Motor neuron (in vitro differentiated cells): ENCODE data around the gene CHTF18. TPM values are rescaled to one million over a fixed set of nuclear protein-coding genes. Genes with fewer than 3 reads are reported as not detected.
"Not testable (repeated sequence)": the region's sequence is repeated elsewhere in the genome, so short reads cannot be mapped to it uniquely, and the experiment has no call there.

ENCODE experiments used
- ATAC-seq, 8 experiments: fragments of 200-7000 bp; cut with Tn5 transposase; replicated peaks in 6 of 8; 2 replicates each; pipeline ENCODE4 v1.8.0; 2021; ENCODE audit warnings: mild to moderate bottlenecking in 8 of 8, moderate library complexity in 8 of 8
- H3K27ac ChIP-seq, 2 donors: fragments of 250-450 bp; sonication (Bioruptor Pico); 2 replicates each; pipeline ENCODE4 v1.9.0; 2021; ENCODE audit warnings: antibody characterized with exemption in 2 of 2, mild to moderate bottlenecking in 2 of 2, moderate library complexity in 1 of 2
- H3K4me1 ChIP-seq, 2 donors: fragments of 250-450 bp; sonication (Bioruptor Pico); replicated peaks in 1 of 2; 2 replicates each; pipeline ENCODE4 v1.6.1; 2021; ENCODE audit warnings: antibody characterized with exemption in 2 of 2, mild to moderate bottlenecking in 2 of 2, moderate library complexity in 1 of 2
- H3K4me3 ChIP-seq, 5 donors: fragments of 250-450 bp; sonication (Bioruptor Pico); 2 replicates each; pipeline ENCODE4 v1.9.0; 2021; ENCODE audit warnings: antibody characterized with exemption in 5 of 5, mild to moderate bottlenecking in 5 of 5, moderate library complexity in 4 of 5
- WGBS, 10 experiments: fragments of 450-650 bp; shearing (Covaris generic); methylation state at CpG; one replicate each; pipeline ENCODE4 v1.0.0; 2022; 5-methylcytosine and 5-hydroxymethylcytosine counted together
- in situ Hi-C, 9 experiments: fragments of 400-800 bp; cut with MboI; loops; one replicate each; pipeline ENCODE4 v1.15.0; 2021; ENCODE audit warnings: low sequenced_read_pairs in 9 of 9, low pct_unique_long_range_greater_than_20kb in 2 of 9; ENCODE audit not compliant: unreplicated experiment in 9 of 9
- total RNA-seq, 8 experiments: library from RNA; unstranded; fragments of 300-600 nt; gene quantifications; 2 replicates each; pipeline versions ENCODE4 v1.2.3 to v1.2.4, GENCODE V29; 2022

The CHTF18 gene
- total RNA-seq, 8 experiments from 2014 or later = 2.5 to 41.5 (median 12.4) TPM

- Histone ChIP-seq H3K27ac (no peak overlapping the region), H3K4me3 (no peak overlapping the region), H3K4me1 (peaks cover 13 to 24% of the 10 kb centered on the region in 2 donors)
- 33 to 100% (median 75%) methylated on average over 1 to 4 of the region's 9 CpGs; no CpG with 5 or more reads in 4 of the 10 experiments for WGBS, 10 experiments
- ATAC-seq = peak in 7 of 8 experiments; percentile 27 to 69 (median 54)
- in situ Hi-C loops = no loop called here
These were observed 37.9 kb upstream of the CHTF18 start for GRCh38 chr16:750485-750884.

GRCh38 chr16:751152-752006, 37.0 kb upstream of the CHTF18 start:
- peak overlapping the region in 1 of 2 donors; percentile 28 for H3K27ac ChIP-seq
- no peak overlapping the region for H3K4me3 ChIP-seq
- in situ Hi-C loops = no loop called here
- 10 to 100% (median 79%) methylated on average over 1 to 13 of the region's 39 CpGs; no CpG with 5 or more reads in 2 of the 10 experiments for WGBS, 10 experiments
- ATAC-seq = peak in 1 of 8 experiments; percentile 36
- peaks cover 13 to 20% of the 10 kb centered on the region in 2 donors for H3K4me1 ChIP-seq

DNA sequence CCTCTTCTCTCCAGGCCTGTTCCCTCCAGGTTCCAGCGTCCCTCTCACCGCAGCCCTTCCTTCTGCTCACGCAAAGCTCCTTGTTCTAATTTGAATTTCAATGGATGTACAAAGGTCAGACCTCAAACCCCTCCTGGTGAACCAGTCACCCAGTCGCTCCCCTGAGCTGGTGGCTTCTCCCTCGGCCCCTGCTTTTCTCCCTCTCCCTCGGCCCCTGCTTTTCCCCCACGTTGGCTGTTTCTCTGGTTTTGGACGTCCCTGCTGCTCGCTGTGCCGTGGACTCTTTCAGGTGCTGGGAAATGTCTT, 36.5 kb upstream of the CHTF18 start:
- WGBS, 10 experiments = 6 to 35% (median 17%) methylated on average over 4 to 10 of the region's 10 CpGs; no CpG with 5 or more reads in 6 of the 10 experiments
- Histone ChIP-seq H3K4me1 (peaks cover 13 to 20% of the 10 kb centered on the region in 2 donors), H3K27ac (peak overlapping the region in 1 of 2 donors; percentile 28), H3K4me3 (no peak overlapping the region)
- in situ Hi-C loops = no loop called here
- peak in 5 of 8 experiments; percentile 15 to 60 (median 34) for ATAC-seq

GRCh38 chr16:754121-754607, 34.3 kb upstream of the CHTF18 start:
- H3K27ac ChIP-seq, H3K4me3 ChIP-seq, ATAC-seq, in situ Hi-C loops: not testable (repeated sequence)
- peaks cover 13 to 20% of the 10 kb centered on the region in 2 donors for H3K4me1 ChIP-seq
- 20 to 100% (median 88%) methylated on average over 1 to 5 of the region's 11 CpGs; no CpG with 5 or more reads in 2 of the 10 experiments for WGBS, 10 experiments

GRCh38 chr16:754656-755055, 33.8 kb upstream of the CHTF18 start:
- peak in 3 of 8 experiments; percentile 10 to 20 (median 13) for ATAC-seq
- Histone ChIP-seq H3K27ac (no peak overlapping the region), H3K4me3 (no peak overlapping the region), H3K4me1 (peaks cover 13 to 20% of the 10 kb centered on the region in 2 donors)
- WGBS, 10 experiments = 17 to 78% (median 63%) methylated on average over 1 to 8 of the region's 11 CpGs; no CpG with 5 or more reads in 1 of the 10 experiments
- in situ Hi-C loops = no loop called here

- Histone ChIP-seq H3K4me3 (no peak overlapping the region), H3K4me1 (peaks cover 10% of the 10 kb centered on the region in 2 donors), H3K27ac (no peak overlapping the region)
- WGBS, 10 experiments = 0 to 100% (median 79%) methylated on average over 1 to 5 of the region's 5 CpGs; no CpG with 5 or more reads in 1 of the 10 experiments
- peak in 5 of 8 experiments; percentile 17 to 99 (median 27) for ATAC-seq
- in situ Hi-C loops = no loop called here
These were observed 32.0 kb upstream of the CHTF18 start for GRCh38 chr16:756428-756827.

DNA sequence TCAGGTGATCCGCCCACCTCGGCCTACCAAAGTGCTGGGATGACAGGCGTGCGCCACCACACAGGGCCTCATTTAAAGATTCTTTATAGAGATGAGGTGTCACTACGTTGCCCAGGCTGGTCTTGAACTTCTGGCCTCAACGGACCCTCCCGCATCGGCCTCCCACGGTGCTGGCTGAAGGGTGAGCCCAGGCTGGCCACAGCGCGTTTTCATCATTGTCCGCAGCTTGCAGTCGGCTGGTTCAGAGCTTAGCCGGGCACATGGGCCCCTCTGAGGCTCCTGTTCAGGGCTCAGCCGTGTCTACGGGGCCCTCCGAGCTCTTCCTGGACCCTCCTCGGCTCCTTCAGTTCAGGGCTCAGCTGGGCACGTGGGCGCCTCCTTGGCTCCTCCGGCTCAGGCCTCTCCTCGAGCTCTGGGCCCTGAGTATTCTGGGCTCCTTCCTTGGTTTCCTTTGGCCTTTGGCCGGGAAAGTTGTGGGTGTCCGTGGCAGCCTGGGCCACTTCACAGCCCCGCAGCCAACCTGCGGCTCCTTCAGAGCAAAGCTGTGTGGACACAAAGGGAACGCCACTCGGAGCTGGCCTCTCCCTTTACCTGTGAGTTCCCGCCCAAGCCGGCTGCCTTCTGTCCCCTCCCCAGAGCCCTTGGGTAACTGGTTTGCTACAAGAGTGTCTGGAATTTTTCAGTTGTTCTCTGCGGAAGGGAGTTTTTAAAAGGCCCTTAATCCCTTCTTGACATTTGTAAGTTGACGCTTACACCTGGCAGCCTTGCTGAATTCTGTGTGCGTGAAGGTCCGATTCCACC, 29.1 kb upstream of the CHTF18 start:
- in situ Hi-C loops = no loop called here
- WGBS, 10 experiments = 43 to 100% (median 93%) methylated on average over 1 to 17 of the region's 34 CpGs; no CpG with 5 or more reads in 2 of the 10 experiments

GRCh38 chr16:760065-760464, 28.4 kb upstream of the CHTF18 start:
- WGBS, 10 experiments = 30 to 80% methylated on average over 1 to 2 of the region's 15 CpGs; no CpG with 5 or more reads in 8 of the 10 experiments
- ATAC-seq = no peak
- in situ Hi-C loops = no loop called here
- no peak overlapping the region for H3K27ac ChIP-seq
- no peak overlapping the region for H3K4me3 ChIP-seq
- H3K4me1 ChIP-seq = peaks cover 3 to 7% of the 10 kb centered on the region in 2 donors

More for the DNA sequence above, 29.1 kb upstream of the CHTF18 start:
- peaks cover 0 to 7% of the 10 kb centered on the region in 2 donors for H3K4me1 ChIP-seq
- no peak overlapping the region for H3K4me3 ChIP-seq
- H3K27ac ChIP-seq = peak overlapping the region in 1 of 2 donors; percentile 14
- ATAC-seq = no peak

DNA sequence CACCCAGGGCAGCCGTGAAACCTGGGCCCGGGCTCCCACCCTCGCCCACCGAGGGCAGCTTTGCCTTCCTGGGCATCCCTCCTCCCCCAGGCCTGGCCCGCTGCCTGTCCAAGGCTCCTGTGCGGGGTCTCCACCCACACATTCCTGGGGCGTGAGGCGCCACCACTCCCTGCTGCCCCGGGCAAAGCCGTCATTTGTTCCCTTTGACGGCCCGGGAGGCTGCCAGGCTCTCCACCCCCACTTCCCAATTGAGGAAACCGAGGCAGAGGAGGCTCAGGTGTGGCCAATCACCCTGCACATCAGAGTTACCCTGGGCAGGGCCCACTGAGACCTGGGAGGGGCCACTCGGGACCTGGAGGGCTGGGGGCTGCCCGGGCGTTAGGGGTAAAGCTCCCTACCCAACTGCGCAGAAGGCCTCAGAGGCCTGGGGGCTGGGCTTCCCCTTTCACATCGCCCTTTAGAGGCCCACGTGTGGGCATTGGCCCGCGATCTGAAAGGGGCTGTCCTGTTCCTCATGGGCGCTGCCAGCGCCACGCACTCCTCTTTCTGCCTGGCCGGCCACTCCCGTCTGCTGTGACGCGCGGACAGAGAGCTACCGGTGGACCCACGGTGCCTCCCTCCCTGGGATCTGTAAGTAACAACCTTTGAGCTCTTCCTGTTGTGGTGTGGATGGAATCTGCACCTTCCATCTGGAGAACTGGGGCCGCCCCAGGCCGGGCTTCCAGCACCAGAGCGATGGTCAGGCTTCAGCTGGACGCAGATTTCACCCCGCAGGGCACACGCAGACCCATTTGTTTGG, 27.7 kb upstream of the CHTF18 start, which contains the start of gene MSLN:
TSS of gene MSLN (plus strand) at position 190 of the 799 bp plus-strand sequence. CDS start 1,947 bp downstream, outside the sequence.
- H3K4me3 ChIP-seq = no peak within 1 kb of the TSS
- ATAC-seq = peak in 2 of 8 experiments; percentile 10 to 47
- in situ Hi-C loops = no loop called here
- 53 to 100% (median 86%) methylated on average over 1 to 9 of the region's 37 CpGs; no CpG with 5 or more reads in 4 of the 10 experiments for WGBS, 10 experiments
- peaks cover 5 to 7% of the 10 kb centered on the region in 2 donors for H3K4me1 ChIP-seq
- peak within 1 kb of the TSS in 1 of 2 donors; percentile 14 for H3K27ac ChIP-seq

GRCh38 chr16:761625-762513, 26.6 kb upstream of the CHTF18 start:
- Histone ChIP-seq H3K4me1 (peaks cover 5 to 7% of the 10 kb centered on the region in 2 donors), H3K27ac (no peak overlapping the region), H3K4me3 (no peak overlapping the region)
- in situ Hi-C loops = no loop called here
- 80 to 83% methylated on average over 1 of the region's 22 CpGs; no CpG with 5 or more reads in 8 of the 10 experiments for WGBS, 10 experiments
- ATAC-seq = peak; percentile 37 to 65 (median 56)

GRCh38 chr16:762595-763268, 25.7 kb upstream of the CHTF18 start:
- peak in 1 of 8 experiments; percentile 1 for ATAC-seq
- WGBS, 10 experiments = 44% methylated on average over 5 of the region's 17 CpGs; no CpG with 5 or more reads in 9 of the 10 experiments

More at GRCh38 chr16:762595-763268, 25.7 kb upstream of the CHTF18 start:
- in situ Hi-C loops = no loop called here
- H3K27ac ChIP-seq = no peak overlapping the region
- peaks cover 5 to 7% of the 10 kb centered on the region in 2 donors for H3K4me1 ChIP-seq
- no peak overlapping the region for H3K4me3 ChIP-seq
